Activated CD8-positive, alpha-beta T cell treated with anti-CD3 and anti-CD28 coated beads for 36 hours (primary cell): Measurements from ENCODE around the gene HIVEP2. TPM values are rescaled to one million over a fixed set of nuclear protein-coding genes. Genes with fewer than 3 reads are reported as not detected.

Experiments used
- ATAC-seq: fragments of 200-7000 bp; cut with Tn5 transposase; one replicate; pipeline ENCODE4 v1.10.0; 2021; ENCODE audit warnings: mild to moderate bottlenecking, moderate library complexity
- CTCF ChIA-PET: fragments of 350-600 bp; sonication (Branson Sonifier 250); formaldehyde crosslinking; loops from one replicate; lab custom pipeline; 2021; ENCODE audit warnings: antibody characterized with exemption; lab: Charles Lee
- POLR2A ChIA-PET: fragments of 350-600 bp; sonication (Branson Sonifier 250); formaldehyde crosslinking; loops from one replicate; lab custom pipeline; 2021; ENCODE audit warnings: antibody characterized with exemption; lab: Charles Lee
- DNase-seq: peaks from one replicate; pipeline ENCODE4 v3.0.0-alpha.2; 2020
- H3K27ac Mint-ChIP-seq: one replicate; pipeline ENCODE4 v1.8.0; 2021; ENCODE audit warnings: mild to moderate bottlenecking, mixed read lengths
- H3K27me3 Mint-ChIP-seq: one replicate; pipeline ENCODE4 v1.8.0; 2021; ENCODE audit warnings: mixed read lengths
- H3K36me3 Mint-ChIP-seq: one replicate; pipeline ENCODE4 v1.8.0; 2021; ENCODE audit warnings: low read depth, mixed read lengths
- H3K4me1 Mint-ChIP-seq: one replicate; pipeline ENCODE4 v1.8.0; 2021; ENCODE audit warnings: low read depth, mixed read lengths
- H3K4me3 Mint-ChIP-seq: one replicate; pipeline ENCODE4 v1.8.0; 2021; ENCODE audit warnings: mild to moderate bottlenecking, moderate library complexity, mixed read lengths
- H3K9me3 Mint-ChIP-seq: one replicate; pipeline ENCODE4 v1.8.0; 2021; ENCODE audit warnings: mixed read lengths
- intact Hi-C: fragments of 100-400 bp; cut with micrococcal nuclease; formaldehyde crosslinking; loops from one replicate; pipeline ENCODE4 v1.10.0; 2022
- total RNA-seq, 2 experiments: library from RNA; stranded (reverse); gene quantifications; one replicate each; pipeline ENCODE4 v1.2.3, GENCODE V29; 2021
- TF ChIP-seq, protein P1 (sequence below): fragments of 200-600 bp; IDR thresholded peaks from one replicate; pipeline ENCODE4 v1.8.0; 2022; ENCODE audit warnings: antibody characterized with exemption, mild to moderate bottlenecking

The HIVEP2 gene
- total RNA-seq, 2 experiments from 2014 or later: 31.8 to 38.1 TPM

DNA sequence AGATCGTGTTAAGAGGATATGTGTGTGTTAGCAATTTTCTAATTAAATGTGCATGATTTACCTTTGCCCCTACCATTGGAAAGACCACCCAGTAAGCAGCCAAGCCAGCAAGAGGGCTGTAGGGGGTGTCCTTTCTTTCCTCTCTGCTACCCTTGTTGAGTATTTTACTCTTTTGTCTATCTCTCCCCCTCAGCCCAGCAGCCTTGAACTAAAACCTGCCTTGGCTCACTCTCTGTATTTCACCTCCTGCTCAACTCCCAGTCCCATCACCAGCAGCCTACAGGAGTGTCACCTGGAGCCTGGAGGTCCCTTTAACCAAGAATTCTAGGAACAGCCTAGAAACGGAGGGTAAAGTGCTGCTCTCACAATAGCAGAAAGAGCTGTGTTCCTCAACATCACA is 81.0 kb downstream of the HIVEP2 start:
- CTCF ChIA-PET: interaction anchor here (1.0 to 1.4 kb wide), 3 partner anchors 18 to 281 kb away, joined by 3 read pairs; no protein-coding TSS in a partner anchor
- no peak overlapping the region for H3K4me3 Mint-ChIP-seq
- intact Hi-C loops: no loop called here

DNA sequence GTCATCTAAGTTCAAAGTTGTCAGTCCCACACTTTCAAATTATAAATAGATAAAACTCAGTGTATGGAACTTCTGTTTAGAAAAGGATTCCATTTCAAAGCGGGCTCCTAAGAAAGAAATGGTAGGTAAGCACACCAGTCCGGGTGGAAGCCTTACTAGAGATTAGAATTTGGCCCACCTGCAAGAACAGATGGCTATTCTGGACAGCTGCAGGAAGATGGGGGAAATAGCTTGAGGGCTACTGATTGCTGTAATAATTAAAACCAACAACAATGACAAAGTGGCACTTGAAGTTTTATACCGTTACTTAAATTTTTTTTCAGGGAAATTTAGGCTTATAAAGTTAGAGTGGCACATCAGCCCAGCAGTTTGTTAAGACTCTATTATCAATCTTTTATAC is 83.3 kb downstream of the HIVEP2 start:
- H3K36me3 Mint-ChIP-seq: peaks cover 24% of the 10 kb centered on the region
- intact Hi-C loops: no loop called here
- CTCF ChIA-PET: no interaction called here
- H3K27me3 Mint-ChIP-seq: no peaks in the 10 kb centered on the region
- ATAC-seq: no peak
- TF ChIP-seq, protein P1, sequence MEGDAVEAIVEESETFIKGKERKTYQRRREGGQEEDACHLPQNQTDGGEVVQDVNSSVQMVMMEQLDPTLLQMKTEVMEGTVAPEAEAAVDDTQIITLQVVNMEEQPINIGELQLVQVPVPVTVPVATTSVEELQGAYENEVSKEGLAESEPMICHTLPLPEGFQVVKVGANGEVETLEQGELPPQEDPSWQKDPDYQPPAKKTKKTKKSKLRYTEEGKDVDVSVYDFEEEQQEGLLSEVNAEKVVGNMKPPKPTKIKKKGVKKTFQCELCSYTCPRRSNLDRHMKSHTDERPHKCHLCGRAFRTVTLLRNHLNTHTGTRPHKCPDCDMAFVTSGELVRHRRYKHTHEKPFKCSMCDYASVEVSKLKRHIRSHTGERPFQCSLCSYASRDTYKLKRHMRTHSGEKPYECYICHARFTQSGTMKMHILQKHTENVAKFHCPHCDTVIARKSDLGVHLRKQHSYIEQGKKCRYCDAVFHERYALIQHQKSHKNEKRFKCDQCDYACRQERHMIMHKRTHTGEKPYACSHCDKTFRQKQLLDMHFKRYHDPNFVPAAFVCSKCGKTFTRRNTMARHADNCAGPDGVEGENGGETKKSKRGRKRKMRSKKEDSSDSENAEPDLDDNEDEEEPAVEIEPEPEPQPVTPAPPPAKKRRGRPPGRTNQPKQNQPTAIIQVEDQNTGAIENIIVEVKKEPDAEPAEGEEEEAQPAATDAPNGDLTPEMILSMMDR: no peak
- H3K9me3 Mint-ChIP-seq: peaks cover 3% of the 10 kb centered on the region
- H3K27ac Mint-ChIP-seq: peak overlapping the region; percentile 18
- peaks cover 76% of the 10 kb centered on the region for H3K4me1 Mint-ChIP-seq
- POLR2A ChIA-PET: no interaction called here
- H3K4me3 Mint-ChIP-seq: no peak overlapping the region
- DNase-seq: no peak

More for the DNA sequence above, 81.0 kb downstream of the HIVEP2 start:
- POLR2A ChIA-PET: interaction anchor here (1.5 kb wide), 1 partner anchor 8 kb away, joined by 3 read pairs; no protein-coding TSS in a partner anchor
- Mint-ChIP-seq H3K27ac (no peak overlapping the region), H3K27me3 (no peaks in the 10 kb centered on the region), H3K36me3 (peaks cover 23% of the 10 kb centered on the region), H3K4me1 (peaks cover 76% of the 10 kb centered on the region), H3K9me3 (peaks cover 3% of the 10 kb centered on the region)
- TF ChIP-seq, protein P1: no peak
- DNase-seq: no peak
- ATAC-seq: no peak

DNA sequence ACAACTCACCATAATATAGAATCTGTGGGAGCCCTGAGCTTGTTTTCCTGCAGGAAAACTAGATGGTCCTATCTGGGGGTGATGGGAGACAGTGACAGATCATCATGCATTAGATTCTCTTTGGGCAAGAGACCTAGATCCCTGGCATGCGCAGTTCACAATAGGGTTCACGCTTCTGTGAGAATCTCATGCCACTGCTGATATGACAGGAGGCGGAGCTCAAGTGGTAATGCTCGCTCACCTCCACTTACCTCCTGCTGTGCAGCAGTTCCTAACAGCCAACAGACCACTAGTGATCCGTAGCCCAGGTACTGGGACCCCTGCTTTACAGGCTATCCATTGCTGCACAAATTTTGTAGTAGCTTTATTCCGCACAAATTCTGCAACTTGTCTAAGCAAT is 84.5 kb downstream of the HIVEP2 start:
- Mint-ChIP-seq H3K4me3 (no peak overlapping the region), H3K27ac (peak overlapping the region; percentile 50), H3K9me3 (peaks cover 3% of the 10 kb centered on the region), H3K36me3 (peaks cover 31% of the 10 kb centered on the region), H3K4me1 (peaks cover 76% of the 10 kb centered on the region), H3K27me3 (no peaks in the 10 kb centered on the region)
- intact Hi-C loops: no loop called here
- TF ChIP-seq, protein P1: no peak
- no peak for ATAC-seq
- peak; percentile 24 for DNase-seq
- CTCF ChIA-PET: interaction anchor here (0.8 kb wide), 2 partner anchors 12 to 35 kb away, joined by 3 to 5 read pairs; no protein-coding TSS in a partner anchor
- POLR2A ChIA-PET: interaction anchor here (0.8 to 2.2 kb wide), 8 partner anchors 12 to 66 kb away, joined by 3 to 5 read pairs (median 4); no protein-coding TSS in a partner anchor

DNA sequence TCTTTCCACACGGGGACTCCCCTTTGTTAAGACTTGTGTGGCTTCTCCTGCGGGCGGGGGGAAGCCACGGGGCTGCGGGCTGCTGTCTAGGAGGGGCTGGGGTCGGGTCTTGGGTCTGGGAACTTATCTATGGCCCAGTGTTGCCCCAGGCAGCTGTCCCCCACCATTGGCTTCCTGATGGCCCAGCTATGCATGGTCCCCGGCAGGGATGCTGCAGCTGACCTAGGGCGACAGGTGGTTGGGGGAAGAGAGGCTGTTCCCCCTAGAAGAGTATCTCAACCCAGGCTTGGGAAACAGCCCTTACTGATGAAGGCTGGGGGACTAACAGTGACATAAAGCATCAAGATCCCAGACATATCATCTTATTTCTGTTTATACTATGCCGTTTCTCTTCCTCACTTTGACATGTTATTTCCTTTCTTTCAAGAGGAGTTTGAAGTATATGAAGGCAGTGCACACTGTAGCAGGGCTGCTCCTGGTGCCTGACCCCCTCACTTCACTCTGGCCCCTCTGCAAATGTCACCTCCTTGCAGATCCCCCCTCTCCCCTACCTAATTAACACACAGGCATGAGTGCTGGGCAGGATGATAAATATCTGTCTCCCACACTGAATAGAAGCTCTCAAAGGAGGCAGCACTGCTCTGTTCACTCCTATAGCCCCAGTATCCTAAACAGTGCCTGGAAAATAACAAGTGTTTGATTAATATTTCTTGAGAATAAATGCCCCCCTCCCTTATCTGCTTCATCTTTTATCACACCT is 87.0 kb downstream of the HIVEP2 start:
- peaks cover 3% of the 10 kb centered on the region for H3K9me3 Mint-ChIP-seq
- intact Hi-C loops: loop anchor here (2.0 kb wide), 2 partner anchors 13 to 15 kb away; no protein-coding TSS in a partner anchor
- H3K4me3 Mint-ChIP-seq: peak overlapping the region; percentile 69
- peaks cover 83% of the 10 kb centered on the region for H3K4me1 Mint-ChIP-seq
- peak overlapping the region; percentile 85 for H3K27ac Mint-ChIP-seq
- TF ChIP-seq, protein P1: no peak
- peak; percentile 17 for ATAC-seq
- no peaks in the 10 kb centered on the region for H3K27me3 Mint-ChIP-seq
- DNase-seq: peak; percentile 47
- CTCF ChIA-PET: interaction anchor here (0.9 to 1.4 kb wide), 3 partner anchors 9 to 165 kb away, joined by 3 to 4 read pairs (median 3); no protein-coding TSS in a partner anchor
- POLR2A ChIA-PET: interaction anchor here (0.6 to 5.5 kb wide), 9 partner anchors 12 to 707 kb away, joined by 3 to 29 read pairs (median 3); no protein-coding TSS in a partner anchor
- H3K36me3 Mint-ChIP-seq: peaks cover 47% of the 10 kb centered on the region
